NCI-H1694 treated with DMSO at 0.1 percent for 48 hours (cell line): ENCODE data around the gene NHEJ1.
"Not testable (repeated sequence)": the region's sequence is repeated elsewhere in the genome, so short reads cannot be mapped to it uniquely, and the experiment has no call there.

Source experiments
- DNase-seq: peaks from one replicate; lab custom pipeline; 2025; lab: John Stamatoyannopoulos, UW

NHEJ1 gene

DNA sequence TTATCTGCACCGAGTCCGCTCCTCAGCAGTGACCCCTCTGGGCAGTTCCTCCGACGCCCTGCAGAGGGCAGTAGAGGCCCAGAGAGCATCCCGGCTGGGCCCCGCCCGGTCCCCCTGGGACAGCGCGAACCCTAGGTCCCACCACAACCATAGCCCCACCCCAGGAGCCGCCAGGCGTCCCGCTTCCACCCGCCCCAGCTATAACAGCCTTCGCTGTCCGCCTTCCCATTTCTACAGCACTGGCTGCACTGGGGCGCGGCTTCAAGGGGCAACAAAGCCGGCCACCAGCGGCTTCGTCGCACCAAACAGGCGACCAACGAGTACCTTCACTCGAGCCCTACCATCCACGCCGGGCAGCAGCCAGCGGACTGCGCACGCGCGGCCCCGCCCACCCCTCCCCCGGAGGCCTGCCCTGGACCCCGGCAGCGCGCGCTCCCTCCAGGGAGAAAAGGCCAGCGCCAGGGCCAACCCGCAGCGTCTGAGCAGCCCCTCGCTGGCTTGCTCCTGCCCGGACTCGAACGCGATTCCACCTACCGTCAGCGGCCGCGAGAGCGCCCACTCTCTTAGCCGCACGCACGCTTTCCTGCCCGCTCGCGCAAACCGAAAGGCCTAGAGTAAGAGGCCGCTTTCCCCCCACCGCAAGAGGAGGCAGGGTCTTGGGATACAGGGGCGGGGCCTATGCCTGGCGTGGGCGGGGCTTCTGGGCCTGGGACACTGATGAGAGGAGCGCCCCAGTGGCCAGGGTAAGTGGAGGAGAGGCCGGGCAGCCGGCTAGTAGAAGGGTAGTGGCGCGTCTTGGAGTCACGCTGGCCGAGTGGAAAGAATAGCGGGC is at the start of gene NHEJ1:
NHEJ1 (minus strand) TSS at position 630 of the 832 bp plus-strand sequence. CDS start 2,453 bp downstream, outside the sequence.
- peak; percentile 85 for DNase-seq

GRCh38 chr2:219209236-219210195 is 48.9 kb upstream of the NHEJ1 start:
- DNase-seq = no peak

DNA sequence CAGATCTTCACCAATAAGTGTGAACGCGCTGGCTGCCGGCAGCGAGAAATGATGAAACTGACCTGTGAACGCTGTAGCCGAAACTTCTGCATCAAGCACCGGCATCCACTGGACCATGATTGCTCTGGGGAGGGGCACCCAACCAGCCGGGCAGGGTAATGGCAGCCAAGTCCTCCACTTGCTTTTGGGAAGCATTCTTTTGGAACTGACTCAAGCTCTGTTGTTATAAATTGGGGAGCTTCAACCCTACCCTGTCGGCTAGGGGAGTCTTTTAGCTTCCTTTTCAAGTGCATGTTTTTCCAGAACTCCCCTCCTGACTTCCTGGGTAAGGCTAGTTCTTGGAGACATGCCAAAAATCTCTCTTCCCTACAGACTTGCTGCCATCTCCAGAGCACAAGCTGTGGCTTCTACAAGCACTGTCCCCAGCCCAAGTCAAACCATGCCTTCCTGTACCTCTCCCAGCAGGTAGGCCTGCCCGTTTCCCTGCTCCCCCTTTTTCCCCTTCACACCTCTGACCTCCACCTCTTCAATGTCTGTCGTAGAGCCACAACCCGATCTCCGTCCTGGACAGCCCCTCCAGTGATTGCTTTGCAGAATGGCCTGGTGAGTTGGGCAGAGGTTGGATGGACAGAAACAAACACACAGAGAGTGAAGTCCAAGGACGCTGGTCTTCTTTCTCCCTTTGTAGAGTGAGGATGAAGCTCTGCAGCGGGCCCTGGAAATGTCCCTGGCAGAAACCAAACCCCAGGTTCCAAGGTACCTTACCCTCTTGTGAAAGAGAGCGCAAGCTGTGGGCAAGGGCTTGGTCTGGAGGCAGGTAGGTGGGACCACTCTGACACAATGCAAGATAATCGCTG is 47.5 kb upstream of the NHEJ1 start:
- no peak for DNase-seq

DNA sequence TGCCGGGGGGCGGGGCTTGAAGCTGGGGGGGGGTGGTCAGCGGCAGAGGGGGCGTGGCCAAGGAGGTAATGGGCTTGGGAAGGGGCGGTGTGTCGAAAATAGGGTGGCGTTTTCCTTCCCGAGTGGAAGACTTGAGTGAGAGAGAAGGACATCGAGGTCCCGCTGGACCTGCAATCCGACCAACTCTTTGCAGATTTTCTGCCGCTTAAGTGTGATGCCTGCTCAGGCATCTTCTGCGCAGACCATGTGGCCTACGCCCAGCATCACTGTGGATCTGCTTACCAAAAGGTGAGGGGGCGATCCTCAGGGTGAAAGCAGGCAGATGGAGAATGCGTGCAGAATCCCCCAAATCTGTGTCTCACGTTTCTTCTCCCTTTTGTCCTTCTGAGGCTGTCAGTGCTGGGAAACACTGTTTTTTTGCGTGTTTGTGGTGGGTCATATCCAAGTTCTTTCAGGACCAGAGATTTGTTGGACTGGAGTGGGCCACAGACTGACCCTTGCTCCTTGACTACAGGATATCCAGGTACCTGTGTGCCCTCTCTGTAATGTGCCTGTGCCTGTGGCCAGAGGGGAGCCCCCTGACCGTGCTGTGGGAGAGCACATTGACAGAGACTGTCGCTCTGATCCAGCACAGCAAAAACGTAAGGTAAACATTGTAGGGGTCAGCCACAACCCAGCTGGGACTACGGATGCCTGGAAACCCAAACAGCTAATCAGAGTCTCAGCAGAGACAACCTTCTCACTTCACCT is 46.7 kb upstream of the NHEJ1 start:
- no peak for DNase-seq

DNA sequence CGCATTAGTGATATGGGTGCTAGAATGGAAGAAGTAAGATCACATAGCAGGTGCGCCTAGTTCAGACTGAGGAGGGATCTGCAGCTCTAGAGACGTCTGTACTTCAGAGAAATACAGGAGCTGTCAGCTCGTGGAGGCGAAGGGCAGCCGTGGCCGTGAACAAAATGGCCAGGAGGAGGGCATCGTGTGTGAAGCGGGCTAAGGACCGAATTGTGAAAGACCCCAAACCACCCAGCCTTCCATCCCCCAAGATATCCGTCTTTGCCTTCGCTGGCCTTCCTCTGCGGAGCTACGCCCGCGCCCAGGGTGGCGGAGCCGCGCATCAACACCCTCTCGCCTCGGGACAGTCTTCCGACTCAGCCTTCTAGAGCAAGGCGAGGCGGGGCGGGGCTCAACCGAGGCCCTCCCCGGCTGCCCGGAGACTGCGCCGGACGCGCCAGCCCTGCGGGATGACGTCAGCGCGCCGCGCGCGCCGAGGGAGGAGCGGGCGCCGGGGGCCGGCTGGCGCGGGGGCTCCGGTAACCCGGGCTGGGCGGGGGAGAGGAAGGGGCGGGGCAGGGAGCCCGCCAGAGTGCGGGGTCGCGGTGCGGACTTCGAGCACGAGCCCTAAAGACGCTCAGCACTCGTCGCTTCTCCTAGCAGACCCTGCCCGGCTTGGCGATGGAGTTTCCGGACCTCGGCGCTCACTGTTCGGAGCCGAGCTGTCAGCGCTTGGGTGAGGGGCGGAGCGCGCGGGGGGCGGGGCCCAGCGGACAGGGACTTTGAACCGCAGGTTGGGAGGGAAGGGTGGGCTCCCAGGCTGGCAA is 45.9 kb upstream of the NHEJ1 start, which contains the start of gene ZFAND2B:
ZFAND2B (plus strand) TSS at position 455 of the 806 bp plus-strand sequence; CDS start at position 661, 206 bp downstream.
- DNase-seq = peak; percentile 92

- peak; percentile 56 for DNase-seq
These were observed 45.3 kb upstream of the NHEJ1 start for GRCh38 chr2:219205981-219206327.

GRCh38 chr2:219205165-219205538 is 44.5 kb upstream of the NHEJ1 start:
- no peak for DNase-seq

DNA sequence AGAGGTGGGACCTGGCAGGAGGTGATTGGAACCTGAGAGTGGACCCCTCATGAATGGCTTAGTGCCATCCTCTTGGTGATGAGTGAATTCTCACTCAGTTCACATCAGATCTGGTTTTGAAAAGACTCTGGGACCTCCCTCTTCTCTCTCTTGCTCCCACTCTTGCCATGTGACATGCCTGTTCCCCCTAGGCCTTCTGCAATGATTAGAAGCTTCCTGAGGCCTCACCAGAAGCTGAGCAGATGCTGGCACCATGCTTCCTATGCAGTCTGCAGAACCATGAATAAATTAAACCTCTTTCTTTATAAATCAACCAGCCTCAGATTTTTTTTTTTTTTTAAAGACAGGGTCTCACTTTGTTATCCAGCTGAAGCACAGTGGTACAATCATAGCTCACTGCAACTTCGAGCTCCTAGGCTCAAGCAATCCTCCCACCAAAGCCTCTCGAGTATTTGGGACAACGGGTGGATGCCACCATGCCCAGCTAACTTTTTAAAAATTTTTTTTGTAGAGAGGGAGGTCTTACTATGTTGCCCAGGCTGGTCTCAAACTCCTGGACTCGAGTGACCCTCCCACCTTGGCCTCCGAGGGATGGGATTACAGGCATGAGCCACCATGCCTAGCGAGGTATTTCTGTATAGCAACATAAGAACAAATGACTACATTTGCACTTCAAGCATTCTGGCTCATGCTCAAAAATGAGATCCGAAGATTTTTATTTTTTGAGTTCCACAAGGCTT is 44.0 kb upstream of the NHEJ1 start:
- no peak for DNase-seq

GRCh38 chr2:219201331-219201730 is 40.7 kb upstream of the NHEJ1 start:
- not testable (repeated sequence) for DNase-seq

- DNase-seq = not testable (repeated sequence)
These were observed 40.1 kb upstream of the NHEJ1 start for GRCh38 chr2:219200502-219201326.

DNA sequence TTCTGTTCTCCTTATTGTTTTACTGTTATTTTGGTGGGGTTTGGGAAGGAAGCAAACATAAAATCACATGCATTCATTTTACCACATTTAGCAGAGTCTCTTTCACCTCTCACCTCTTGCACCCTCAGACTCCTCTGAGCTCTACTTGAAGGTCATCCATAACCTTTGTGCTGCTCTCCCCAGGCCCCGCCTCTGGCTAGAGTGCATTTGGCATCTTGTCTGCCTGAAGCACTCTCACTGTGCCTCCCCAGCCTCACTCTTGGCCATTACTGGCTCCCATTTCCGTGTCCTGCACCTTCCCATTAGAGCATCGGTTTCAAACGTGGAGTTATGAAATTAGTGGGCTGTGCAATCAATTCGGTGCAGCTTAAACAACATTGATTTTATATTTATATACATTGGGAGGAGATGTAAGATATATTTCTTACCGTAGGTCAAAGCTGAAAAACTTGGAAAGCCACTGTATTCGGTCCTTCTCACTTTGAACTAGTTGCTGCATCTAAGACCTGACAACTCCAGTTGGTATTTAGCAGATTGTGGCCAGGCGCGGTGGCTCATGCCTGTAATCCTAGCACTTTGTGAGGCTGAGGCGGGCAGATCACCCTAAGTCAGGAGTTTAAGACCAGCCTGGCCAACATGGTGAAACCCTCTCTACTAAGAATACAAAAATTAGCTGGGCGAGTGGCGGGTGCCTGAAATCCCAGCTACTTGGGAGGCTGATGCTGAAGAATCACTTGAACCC is 39.0 kb upstream of the NHEJ1 start:
- DNase-seq = no peak

DNA sequence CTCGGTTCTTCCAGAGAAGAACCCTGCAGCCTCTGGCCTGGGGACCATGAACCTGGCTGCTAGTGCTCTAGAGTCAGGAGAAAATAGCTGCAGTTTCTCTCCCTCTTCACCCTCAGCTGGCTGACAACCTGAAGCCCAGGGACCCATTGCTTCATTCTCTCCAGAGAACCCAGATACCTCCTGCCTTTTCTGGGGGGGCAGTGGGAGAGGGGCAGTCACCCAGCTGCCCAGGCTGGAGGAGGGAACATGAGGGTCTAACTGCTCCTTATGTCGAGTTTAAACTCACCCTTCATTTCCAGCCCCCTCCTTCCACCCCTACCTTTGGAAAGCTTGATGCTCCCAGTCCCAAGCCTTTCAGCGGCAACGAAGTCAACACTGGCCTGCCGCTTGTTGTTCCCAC is 38.4 kb upstream of the NHEJ1 start:
- DNase-seq = no peak

- DNase-seq = no peak
These were observed 36.8 kb upstream of the NHEJ1 start for GRCh38 chr2:219197388-219197787.

- no peak for DNase-seq
These were observed 26.3 kb upstream of the NHEJ1 start for GRCh38 chr2:219186754-219187456.

DNA sequence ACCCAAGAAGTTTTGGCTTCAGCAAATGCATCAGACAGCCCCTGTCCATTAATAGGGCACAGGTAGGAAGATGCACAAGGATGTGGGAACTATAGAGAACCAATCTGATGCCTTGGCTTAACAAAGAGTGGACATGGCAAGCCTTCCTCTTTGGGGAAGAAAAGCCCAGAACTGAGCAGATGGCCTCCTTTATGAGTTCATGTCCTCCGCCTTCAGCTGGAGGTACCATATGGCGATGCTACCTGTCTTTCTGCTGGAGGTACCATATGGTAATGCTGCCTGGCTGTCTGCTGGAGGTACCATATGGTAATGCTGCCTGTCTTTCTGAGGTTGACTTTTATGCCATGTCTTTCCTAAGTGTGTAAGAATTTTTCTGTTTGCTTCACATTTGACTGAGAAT is 23.5 kb upstream of the NHEJ1 start:
- peak; percentile 81 for DNase-seq

DNA sequence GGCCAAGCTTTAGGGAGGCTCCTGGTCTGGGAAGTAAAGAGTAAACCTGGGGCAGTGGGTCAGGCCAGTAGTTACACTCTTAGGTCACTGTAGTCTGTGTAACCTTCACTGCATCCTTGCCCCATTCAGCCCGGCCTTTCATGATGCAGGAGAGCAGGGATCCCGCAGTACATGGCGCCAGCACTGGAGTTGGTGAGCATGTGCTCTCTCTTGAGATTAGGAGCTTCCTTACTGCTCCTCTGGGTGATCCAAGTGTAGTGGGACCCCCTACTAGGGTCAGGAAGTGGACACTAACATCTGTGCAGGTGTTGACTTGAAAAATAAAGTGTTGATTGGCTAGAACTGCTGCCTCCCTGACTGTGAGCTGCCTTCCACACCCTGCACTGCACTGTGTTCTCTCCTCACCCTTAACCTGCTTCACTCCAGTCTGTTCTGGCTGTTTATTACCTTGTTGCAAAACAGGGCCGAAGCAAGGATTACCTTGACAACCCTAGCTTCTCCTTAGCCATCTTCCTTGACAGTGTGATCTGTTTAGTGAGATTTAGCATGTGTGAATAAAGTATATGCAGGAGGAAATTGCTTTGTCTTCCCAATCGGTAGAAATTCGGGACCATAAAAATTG is 22.6 kb upstream of the NHEJ1 start:
- no peak for DNase-seq
